K562 (cell line): ENCODE results near the gene SGSH. TPM values are rescaled to one million over a fixed set of nuclear protein-coding genes. Genes with fewer than 3 reads are reported as not detected.

Experiments used
- ATAC-seq: fragments of 200-7000 bp; cut with Tn5 transposase; 3 replicates; pipeline ENCODE4 v1.9.1; 2020; ENCODE audit warnings: moderate library complexity
- BruUV-seq: library from RNA; stranded (reverse); fragments of 400-500 nt; replicated peaks from 2 replicates; lab custom pipeline; 2021; lab: Mats Ljungman, UMichigan
- CTCF ChIA-PET: fragments of 300-600 bp; formaldehyde crosslinking; extraction: SDS; loops from one replicate; lab custom pipeline; 2021; ENCODE audit warnings: low intra/inter-chr PET ratio; lab: Yijun Ruan, JAX
- POLR2A ChIA-PET: fragments of 300-600, 350-650 bp; sonication (Branson Sonifier 250); formaldehyde crosslinking; extraction: SDS; loops from one replicate; lab custom pipeline; 2021; ENCODE audit warnings: antibody characterized with exemption, inconsistent platforms; lab: Yijun Ruan, JAX
- DNase-seq, 4 experiments: peaks; one replicate each; pipeline versions ENCODE4 v3.0.0 to v3.0.0-alpha.2; 2011 to 2018; ENCODE audit warnings: low spot score in 3 of 4, mixed read lengths in 3 of 4; ENCODE audit errors: extremely low read depth in 1 of 4
- FAIRE-seq: peaks from 2 replicates; lab custom pipeline; 2011; peaks lifted over from hg19 to GRCh38; lab: Jason Lieb, UNC
- H2AFZ ChIP-seq: 2 replicates; pipeline ENCODE4 v1.6.0; 2011; ENCODE audit warnings: low read depth, low read length, control low read depth, inconsistent platforms
- H3K27ac ChIP-seq: fragments of 200-600 bp; 3 replicates; pipeline ENCODE4 v1.8.0; 2011; ENCODE audit warnings: low read depth, mild to moderate bottlenecking, control low read depth, inconsistent platforms, low read length, moderate library complexity, mixed read lengths; ENCODE audit errors: extremely low read depth
- H3K27me3 ChIP-seq, 2 experiments: fragments of 300-600 bp in 1 of 2; 2 replicates in 1 of 2; 3 replicates in 1 of 2; pipeline versions ENCODE4 v1.6.0 to v1.8.0; 2011; ENCODE audit warnings: inconsistent platforms in 2 of 2, low read length in 2 of 2, mild to moderate bottlenecking in 1 of 2, mixed read lengths in 1 of 2, moderate library complexity in 1 of 2; ENCODE audit not compliant: control insufficient read depth in 2 of 2, insufficient read depth in 2 of 2
- H3K36me3 ChIP-seq: fragments of 300-600 bp; 3 replicates; pipeline ENCODE4 v1.8.0; 2011; ENCODE audit warnings: mild to moderate bottlenecking, low read length, inconsistent platforms; ENCODE audit not compliant: control insufficient read depth, insufficient read depth
- H3K4me1 ChIP-seq, 2 experiments: fragments of 200-600 bp in 1 of 2; replicated peaks in 1 of 2; 2 replicates in 1 of 2; 3 replicates in 1 of 2; pipeline versions ENCODE4 v1.5.1 to v1.8.0; 2011; ENCODE audit warnings: inconsistent platforms in 2 of 2, low read length in 2 of 2, mild to moderate bottlenecking in 1 of 2, mixed read lengths in 1 of 2, moderate library complexity in 1 of 2; ENCODE audit not compliant: control insufficient read depth in 2 of 2, insufficient read depth in 2 of 2
- H3K4me2 ChIP-seq: 2 replicates; pipeline ENCODE4 v1.6.1; 2011; ENCODE audit warnings: low read length, control low read depth, inconsistent platforms, mixed read lengths; ENCODE audit not compliant: insufficient read depth
- H3K4me3 ChIP-seq: fragments of 200-600 bp; sonication (generic), shearing (Covaris generic); 2 replicates; pipeline ENCODE4 v1.5.1; 2016; ENCODE audit warnings: control low read depth, inconsistent platforms
- H3K79me2 ChIP-seq: fragments of 200-600 bp; 3 replicates; pipeline ENCODE4 v1.8.0; 2011; ENCODE audit warnings: low read length, inconsistent platforms; ENCODE audit not compliant: control insufficient read depth, insufficient read depth
- H3K9ac ChIP-seq, 2 experiments: 2 replicates each; pipeline versions ENCODE4 v1.6.0 to v1.6.1; 2011; ENCODE audit warnings: low read depth in 2 of 2, low read length in 2 of 2, control low read depth in 1 of 2, inconsistent platforms in 1 of 2, mild to moderate bottlenecking in 1 of 2, mixed read lengths in 1 of 2; ENCODE audit not compliant: insufficient read depth in 1 of 2
- H3K9me1 ChIP-seq: one replicate; pipeline ENCODE4 v1.6.0; 2011; ENCODE audit warnings: inconsistent platforms, mild to moderate bottlenecking, low read length, moderate library complexity; ENCODE audit not compliant: control insufficient read depth, insufficient read depth
- H3K9me3 ChIP-seq: replicated peaks from 2 replicates; pipeline ENCODE4 v1.5.1; 2011; ENCODE audit warnings: low read depth, low read length, inconsistent platforms; ENCODE audit not compliant: control insufficient read depth, insufficient read depth
- H4K20me1 ChIP-seq: replicated peaks from 2 replicates; pipeline ENCODE4 v1.6.1; 2011; ENCODE audit warnings: low read length, inconsistent platforms, mixed read lengths; ENCODE audit not compliant: control insufficient read depth, insufficient read depth
- DDX20 ChIP-seq: fragments of 450-650 bp; IDR thresholded peaks from 2 replicates; pipeline ENCODE4 v1.6.1; 2016; ENCODE audit warnings: missing genetic modification characterization, low read depth, mild to moderate bottlenecking, missing compliant biosample characterization, moderate library complexity
- FOXM1 ChIP-seq, 2 experiments: fragments of 450-650 bp in 1 of 2; sonication (generic) in 1 of 2; formaldehyde crosslinking in 1 of 2; IDR thresholded peaks; 2 replicates each; pipeline versions ENCODE4 v1.6.1 to v1.9.0; 2017 to 2022; ENCODE audit warnings: low read depth in 2 of 2, mild to moderate bottlenecking in 2 of 2, missing genetic modification reagents in 1 of 2, moderate library complexity in 1 of 2
- ILK ChIP-seq: fragments of 450-650 bp; IDR thresholded peaks from 2 replicates; pipeline ENCODE4 v1.6.1; 2016; ENCODE audit warnings: missing genetic modification characterization, low read depth, mild to moderate bottlenecking, missing compliant biosample characterization, moderate library complexity, borderline replicate concordance
- KDM2B ChIP-seq: fragments of 250-450 bp; sonication (Bioruptor Pico); IDR thresholded peaks from 2 replicates; pipeline ENCODE4 v1.8.0; 2021; ENCODE audit warnings: mild to moderate bottlenecking, moderate library complexity
- SIN3B ChIP-seq: fragments of 450-650 bp; IDR thresholded peaks from 2 replicates; pipeline ENCODE4 v1.6.1; 2017; ENCODE audit warnings: low read depth, mild to moderate bottlenecking, moderate library complexity
- YY1 ChIP-seq, 3 experiments: IDR thresholded peaks; 2 replicates each; pipeline ENCODE4 v1.6.1; 2011; ENCODE audit warnings: low read length in 2 of 3, mild to moderate bottlenecking in 2 of 3, moderate library complexity in 2 of 3, borderline replicate concordance in 1 of 3, control low read depth in 1 of 3, low read depth in 1 of 3; ENCODE audit not compliant: insufficient read depth in 3 of 3, insufficient replicate concordance in 2 of 3, control insufficient read depth in 1 of 3, insufficient read length in 1 of 3; ENCODE audit errors: extremely low read depth in 1 of 3
- ZC3H11A ChIP-seq: IDR thresholded peaks from 2 replicates; pipeline ENCODE4 v1.6.1; 2012; ENCODE audit warnings: low read depth, low read length, improper control_type of control experiment
- ZFP1 ChIP-seq: fragments of 450-650 bp; formaldehyde crosslinking; IDR thresholded peaks from 2 replicates; pipeline ENCODE4 v1.4.0; 2020; ENCODE audit warnings: mild to moderate bottlenecking, mixed read lengths
- ZNF41 ChIP-seq: fragments of 250-450 bp; sonication (Bioruptor Pico); conservative IDR thresholded peaks from 2 replicates; pipeline ENCODE4 v1.4.0; 2020; ENCODE audit warnings: mild to moderate bottlenecking
- ZNF445 ChIP-seq: fragments of 250-450 bp; sonication (Bioruptor Pico); IDR thresholded peaks from 2 replicates; pipeline ENCODE4 v1.4.0; 2020; ENCODE audit warnings: low read depth, mild to moderate bottlenecking, moderate library complexity
- ZNF830 ChIP-seq: fragments of 250-450 bp; sonication (Bioruptor Pico); IDR thresholded peaks from 2 replicates; pipeline ENCODE4 v1.5.0; 2021; ENCODE audit warnings: mild to moderate bottlenecking
- WGBS: fragments of 100-300 bp; shearing (Covaris generic); methylation state at CpG from one replicate; pipeline ENCODE4 v1.1.6; 2016; ENCODE audit warnings: low coverage, mixed read lengths; ENCODE audit not compliant: insufficient coverage; ENCODE audit errors: missing lambda C conversion rate; 5-methylcytosine and 5-hydroxymethylcytosine counted together
- in situ Hi-C: fragments of 300-500 bp; cut with MboI; formaldehyde crosslinking; loops from 4 replicates; pipeline ENCODE4 v1.15.0; 2018; ENCODE audit warnings: inconsistent platforms, mixed read lengths
- intact Hi-C: fragments of 100-400 bp; cut with micrococcal nuclease; formaldehyde crosslinking; loops from 2 replicates; pipeline ENCODE4 v1.14.2; 2022
- polyA plus RNA-seq, 8 experiments: library from polyadenylated mRNA; depleted of rRNA in 4 of 8; stranded (reverse) in 5 of 8; unstranded in 3 of 8; fragments of >200 nt; fragmentation: Nextera tagmentation in 2 of 8; fragmentation: Illumina TruSeq in 1 of 8; extraction: Ambion mirVana in 2 of 8; extraction: Trizol in 1 of 8; gene quantifications; 2 replicates each; pipeline versions ENCODE4 v1.2.1 to v1.2.3, GENCODE V29; 2011 to 2014; ENCODE audit warnings: inconsistent platforms in 1 of 8, missing spikeins in 1 of 8
- total RNA-seq, 7 experiments: library from RNA; depleted of rRNA in 6 of 7; stranded (reverse); fragments of >200 nt in 6 of 7; fragmentation: Illumina TruSeq in 2 of 7; extraction: Trizol in 2 of 7; gene quantifications; 2 replicates each; pipeline versions ENCODE4 v1.2.1 to v1.2.3, GENCODE V29; 2011 to 2021; ENCODE audit warnings: low replicate concordance in 1 of 7
- TF ChIP-seq, protein P1 (sequence below): fragments of 450-650 bp; IDR thresholded peaks from 2 replicates; pipeline ENCODE4 v1.7.0; 2016; ENCODE audit warnings: borderline replicate concordance
- TF ChIP-seq, protein P2 (sequence below): sonication (generic); formaldehyde crosslinking; IDR thresholded peaks from 2 replicates; pipeline ENCODE4 v1.8.0; 2022; ENCODE audit warnings: mild to moderate bottlenecking, low read depth, missing genetic modification reagents

The SGSH gene
- total and polyA plus RNA-seq, 9 of the 15 experiments (the other 6 are each of a cell fraction or from before 2014, with no cell fraction given), result 0.25 to 15.7 (median 4.9) TPM

DNA sequence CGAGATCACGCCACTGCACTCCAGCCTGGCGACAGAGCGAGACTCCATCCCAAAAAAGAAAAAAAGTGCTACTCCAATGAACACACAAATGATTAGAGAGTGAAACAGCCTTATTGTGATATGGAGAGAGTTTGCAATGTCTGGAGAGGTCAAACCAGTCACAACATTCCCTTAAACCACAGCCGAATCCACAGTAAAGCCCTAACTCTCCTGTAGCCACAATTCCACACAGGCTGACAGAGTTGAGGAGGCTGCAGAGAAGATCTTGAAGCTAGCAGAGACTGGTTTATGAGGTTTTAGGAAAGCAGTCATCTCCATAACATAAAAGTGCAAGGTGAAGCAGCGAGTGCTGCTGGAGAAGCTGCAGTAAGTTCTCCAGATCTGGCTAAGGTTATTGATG is 47.3 kb upstream of the SGSH start:
- intact Hi-C loops, result no loop called here
- no TSS peak for BruUV-seq
- WGBS, result 100% methylated on average over 6 of the region's 6 CpGs
- no peak for TF ChIP-seq SIN3B
- TF ChIP-seq ZC3H11A, result no peak
- no peak for TF ChIP-seq KDM2B (CRISPR knock-in tag)
- TF ChIP-seq ZNF445 (CRISPR knock-in tag), result no peak
- TF ChIP-seq ZNF830 (CRISPR knock-in tag), result no peak
- TF ChIP-seq ILK (tag), result no peak
- no peak for TF ChIP-seq ZFP1 (CRISPR knock-in tag)
- no peak for TF ChIP-seq YY1 (IDR thresholded peaks at IDR 0.05; ENCODE audit: borderline replicate concordance in 1 of 3, control insufficient read depth in 1 of 3, extremely low read depth in 1 of 3, insufficient read depth in 3 of 3, insufficient read length in 1 of 3, insufficient replicate concordance in 2 of 3, low read depth in 1 of 3, low read length in 2 of 3)
- TF ChIP-seq, protein P1, sequence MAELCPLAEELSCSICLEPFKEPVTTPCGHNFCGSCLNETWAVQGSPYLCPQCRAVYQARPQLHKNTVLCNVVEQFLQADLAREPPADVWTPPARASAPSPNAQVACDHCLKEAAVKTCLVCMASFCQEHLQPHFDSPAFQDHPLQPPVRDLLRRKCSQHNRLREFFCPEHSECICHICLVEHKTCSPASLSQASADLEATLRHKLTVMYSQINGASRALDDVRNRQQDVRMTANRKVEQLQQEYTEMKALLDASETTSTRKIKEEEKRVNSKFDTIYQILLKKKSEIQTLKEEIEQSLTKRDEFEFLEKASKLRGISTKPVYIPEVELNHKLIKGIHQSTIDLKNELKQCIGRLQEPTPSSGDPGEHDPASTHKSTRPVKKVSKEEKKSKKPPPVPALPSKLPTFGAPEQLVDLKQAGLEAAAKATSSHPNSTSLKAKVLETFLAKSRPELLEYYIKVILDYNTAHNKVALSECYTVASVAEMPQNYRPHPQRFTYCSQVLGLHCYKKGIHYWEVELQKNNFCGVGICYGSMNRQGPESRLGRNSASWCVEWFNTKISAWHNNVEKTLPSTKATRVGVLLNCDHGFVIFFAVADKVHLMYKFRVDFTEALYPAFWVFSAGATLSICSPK, result no peak
- TF ChIP-seq DDX20 (tag), result no peak
- TF ChIP-seq ZNF41 (CRISPR knock-in tag), result no peak
- TF ChIP-seq, protein P2, sequence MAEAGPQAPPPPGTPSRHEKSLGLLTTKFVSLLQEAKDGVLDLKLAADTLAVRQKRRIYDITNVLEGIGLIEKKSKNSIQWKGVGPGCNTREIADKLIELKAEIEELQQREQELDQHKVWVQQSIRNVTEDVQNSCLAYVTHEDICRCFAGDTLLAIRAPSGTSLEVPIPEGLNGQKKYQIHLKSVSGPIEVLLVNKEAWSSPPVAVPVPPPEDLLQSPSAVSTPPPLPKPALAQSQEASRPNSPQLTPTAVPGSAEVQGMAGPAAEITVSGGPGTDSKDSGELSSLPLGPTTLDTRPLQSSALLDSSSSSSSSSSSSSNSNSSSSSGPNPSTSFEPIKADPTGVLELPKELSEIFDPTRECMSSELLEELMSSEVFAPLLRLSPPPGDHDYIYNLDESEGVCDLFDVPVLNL, result no peak
- TF ChIP-seq FOXM1 (IDR thresholded peaks at IDR 0.05; ENCODE audit: low read depth), result no peak
- no peak for TF ChIP-seq FOXM1 (CRISPR knock-in tag; IDR thresholded peaks at IDR 0.05; ENCODE audit: low read depth)

More for the DNA sequence above, 47.3 kb upstream of the SGSH start:
- H3K4me3 ChIP-seq, result no peak overlapping the region
- H3K27me3 ChIP-seq, result no peaks in the 10 kb centered on the region
- peaks cover 5% of the 10 kb centered on the region; the same call in 1 of the 3 replicates for H3K79me2 ChIP-seq
- in situ Hi-C loops, result no loop called here
- H3K36me3 ChIP-seq, result peaks cover 26% of the 10 kb centered on the region; the same call in 2 of the 3 replicates
- H3K9ac ChIP-seq, result no peak overlapping the region
- no peaks in the 10 kb centered on the region for H4K20me1 ChIP-seq
- H3K4me1 ChIP-seq, result peaks cover 12 to 28% of the 10 kb centered on the region in 2 experiments
- no peaks in the 10 kb centered on the region for H3K9me1 ChIP-seq
- no peak overlapping the region for H3K4me2 ChIP-seq
- ATAC-seq (no peak), DNase-seq (no peak), FAIRE-seq (no peak)
- CTCF ChIA-PET, result no interaction called here
- POLR2A ChIA-PET, result interaction anchor here (0.7 to 0.9 kb wide), 3 partner anchors 10 to 41 kb away, joined by 3 read pairs; no protein-coding TSS in a partner anchor
- no peak overlapping the region for H2AFZ ChIP-seq
- H3K9me3 ChIP-seq, result no peaks in the 10 kb centered on the region
- H3K27ac ChIP-seq, result no peak overlapping the region
